ENCODE measurements around the gene CRB2.

DNA sequence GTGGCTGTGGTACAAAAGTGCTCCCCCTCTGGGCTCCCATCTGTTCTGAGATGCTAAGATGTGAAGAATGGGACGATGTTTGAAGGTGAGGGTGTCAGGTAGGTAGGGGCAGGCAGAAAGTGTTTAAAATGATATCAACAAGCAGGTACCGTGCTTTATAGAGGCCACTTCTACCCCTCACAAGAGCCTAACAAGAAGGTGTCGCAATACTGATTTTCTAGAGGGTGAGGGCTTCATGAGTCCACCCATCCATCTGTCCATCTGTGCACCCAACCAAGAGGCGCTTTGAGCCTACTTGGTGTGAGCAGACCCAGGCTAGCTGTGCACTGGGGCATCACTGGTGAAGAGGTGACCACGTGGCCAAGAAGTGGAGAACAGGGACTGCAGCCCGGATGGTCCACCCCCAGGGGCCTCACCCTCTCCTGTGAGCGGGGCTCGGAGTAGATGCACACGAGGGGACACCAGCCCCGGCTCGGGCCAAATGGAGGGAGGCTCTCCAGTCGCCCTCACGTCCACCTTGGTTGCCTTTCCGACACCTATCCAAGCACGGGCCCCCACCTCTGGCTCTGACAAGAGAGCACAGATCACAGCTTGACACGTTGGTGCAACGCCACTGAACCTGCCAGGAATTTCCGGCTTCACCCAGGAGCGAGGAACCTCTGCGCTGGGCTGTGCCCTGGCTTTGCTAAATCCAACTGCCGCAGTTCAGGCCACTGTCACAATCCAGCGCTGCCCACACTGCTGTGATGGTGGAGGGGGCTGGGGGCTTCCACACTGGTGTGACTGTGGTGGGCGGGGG, 34.5 kb downstream of the CRB2 start:
- TF ChIP-seq CREB1 (IDR thresholded peaks at IDR 0.05; ENCODE audit: low read depth) (no peak), TAF1 (IDR thresholded peaks at IDR 0.05; ENCODE audit: low read depth) (no peak), TCF12 (IDR thresholded peaks at IDR 0.05; ENCODE audit: low read depth) (no peak)
- TF ChIP-seq, protein P1, sequence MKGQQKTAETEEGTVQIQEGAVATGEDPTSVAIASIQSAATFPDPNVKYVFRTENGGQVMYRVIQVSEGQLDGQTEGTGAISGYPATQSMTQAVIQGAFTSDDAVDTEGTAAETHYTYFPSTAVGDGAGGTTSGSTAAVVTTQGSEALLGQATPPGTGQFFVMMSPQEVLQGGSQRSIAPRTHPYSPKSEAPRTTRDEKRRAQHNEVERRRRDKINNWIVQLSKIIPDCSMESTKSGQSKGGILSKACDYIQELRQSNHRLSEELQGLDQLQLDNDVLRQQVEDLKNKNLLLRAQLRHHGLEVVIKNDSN (IDR thresholded peaks at IDR 0.05): no peak
